Esophagus squamous epithelium (tissue), 5 donors: Measurements from ENCODE around the gene WRAP53. TPM values are rescaled to one million over a fixed set of nuclear protein-coding genes. Genes with fewer than 3 reads are reported as not detected.

ENCODE experiments used
- DNase-seq: peaks from one replicate; lab custom pipeline; 2025; lab: John Stamatoyannopoulos, UW
- H3K27ac ChIP-seq, 4 donors: fragments of 200-600 bp; sonication (generic); one replicate each; pipeline ENCODE4 v1.5.1; 2016 to 2019; ENCODE audit warnings: mild to moderate bottlenecking in 1 of 4
- H3K27me3 ChIP-seq, 4 donors: fragments of 200-600 bp; sonication (generic); 1 replicate in 3 of 4; 2 replicates in 1 of 4; pipeline versions ENCODE4 v1.5.1 to v1.6.0; 2017 to 2021; ENCODE audit warnings: antibody characterized with exemption in 1 of 4
- H3K36me3 ChIP-seq, 3 donors: fragments of 200-600 bp; sonication (generic); one replicate each; pipeline ENCODE4 v1.5.1; 2016 to 2019
- H3K4me1 ChIP-seq, 3 donors: fragments of 200-600 bp; sonication (generic); one replicate each; pipeline ENCODE4 v1.5.1; 2017 to 2019
- H3K4me3 ChIP-seq, 4 donors: fragments of 200-600 bp; sonication (generic); 1 replicate in 3 of 4; 2 replicates in 1 of 4; pipeline ENCODE4 v1.5.1; 2016 to 2019; ENCODE audit warnings: mild to moderate bottlenecking in 2 of 4, moderate library complexity in 1 of 4
- H3K9me3 ChIP-seq, 3 donors: fragments of 200-600 bp; sonication (generic); one replicate each; pipeline ENCODE4 v1.5.1; 2016 to 2019
- POLR2A ChIP-seq, 4 donors: fragments of 450-650 bp; IDR thresholded peaks; one replicate each; pipeline ENCODE4 v1.6.1; 2017; ENCODE audit warnings: antibody characterized with exemption in 4 of 4, mild to moderate bottlenecking in 4 of 4, moderate library complexity in 3 of 4
- WGBS, 2 donors: methylation state at CpG; one replicate each; pipeline ENCODE4 v1.1.5; 2018; 5-methylcytosine and 5-hydroxymethylcytosine counted together
- intact Hi-C: fragments of 100-400 bp; cut with DNase I; formaldehyde crosslinking; loops from one replicate; pipeline ENCODE4 v1.15.0; 2022
- total RNA-seq, 4 donors: library from RNA; depleted of rRNA; stranded (reverse); fragments of >200 nt; gene quantifications; one replicate each; pipeline ENCODE4 v1.1.0, GENCODE V29; 2016
- TF ChIP-seq, protein P1 (sequence below), 6 experiments: fragments of 450-650 bp in 4 of 6; fragments of 200-600 bp in 2 of 6; sonication (generic) in 2 of 6; IDR thresholded peaks; one replicate each; pipeline ENCODE4 v1.5.1; 2016 to 2019; ENCODE audit warnings: antibody characterized with exemption in 6 of 6, mild to moderate bottlenecking in 4 of 6, moderate library complexity in 4 of 6
- donor health status: DM: yes; HTN: yes; CAD: no.

Gene WRAP53
- total RNA-seq, 4 donors from 2014 or later: 3.5 to 6.0 (median 3.8) TPM

GRCh38 chr17:7667656-7668406 lies 20.4 kb upstream of the WRAP53 start:
- H3K27ac ChIP-seq: no peak overlapping the region
- H3K36me3 ChIP-seq: peaks cover 11 to 73% (median 36%) of the 10 kb centered on the region in 3 donors
- H3K4me3 ChIP-seq: no peak overlapping the region
- H3K27me3 ChIP-seq: no peaks in the 10 kb centered on the region
- H3K4me1 ChIP-seq: peaks cover 0 to 8% (median 0%) of the 10 kb centered on the region in 3 donors
- H3K9me3 ChIP-seq: no peaks in the 10 kb centered on the region
- DNase-seq: no peak
- intact Hi-C loops: no loop called here
- TF ChIP-seq POLR2A (IDR thresholded peaks at IDR 0.05): no peak
- TF ChIP-seq, protein P1, sequence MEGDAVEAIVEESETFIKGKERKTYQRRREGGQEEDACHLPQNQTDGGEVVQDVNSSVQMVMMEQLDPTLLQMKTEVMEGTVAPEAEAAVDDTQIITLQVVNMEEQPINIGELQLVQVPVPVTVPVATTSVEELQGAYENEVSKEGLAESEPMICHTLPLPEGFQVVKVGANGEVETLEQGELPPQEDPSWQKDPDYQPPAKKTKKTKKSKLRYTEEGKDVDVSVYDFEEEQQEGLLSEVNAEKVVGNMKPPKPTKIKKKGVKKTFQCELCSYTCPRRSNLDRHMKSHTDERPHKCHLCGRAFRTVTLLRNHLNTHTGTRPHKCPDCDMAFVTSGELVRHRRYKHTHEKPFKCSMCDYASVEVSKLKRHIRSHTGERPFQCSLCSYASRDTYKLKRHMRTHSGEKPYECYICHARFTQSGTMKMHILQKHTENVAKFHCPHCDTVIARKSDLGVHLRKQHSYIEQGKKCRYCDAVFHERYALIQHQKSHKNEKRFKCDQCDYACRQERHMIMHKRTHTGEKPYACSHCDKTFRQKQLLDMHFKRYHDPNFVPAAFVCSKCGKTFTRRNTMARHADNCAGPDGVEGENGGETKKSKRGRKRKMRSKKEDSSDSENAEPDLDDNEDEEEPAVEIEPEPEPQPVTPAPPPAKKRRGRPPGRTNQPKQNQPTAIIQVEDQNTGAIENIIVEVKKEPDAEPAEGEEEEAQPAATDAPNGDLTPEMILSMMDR (IDR thresholded peaks at IDR 0.05): no peak
- 60 to 73% methylated on average over 2 to 7 of the region's 10 CpGs for WGBS, 2 donors

- H3K4me1 ChIP-seq: peaks cover 0 to 8% (median 0%) of the 10 kb centered on the region in 3 donors
- H3K4me3 ChIP-seq: no peak overlapping the region
- 90 to 92% methylated on average over 3 to 4 of the region's 7 CpGs for WGBS, 2 donors
- peaks cover 13 to 80% (median 43%) of the 10 kb centered on the region in 3 donors for H3K36me3 ChIP-seq
- TF ChIP-seq, protein P1 (IDR thresholded peaks at IDR 0.05): no peak
- no peak for TF ChIP-seq POLR2A (IDR thresholded peaks at IDR 0.05)
- intact Hi-C loops: no loop called here
- H3K9me3 ChIP-seq: peaks cover 0 to 3% (median 3%) of the 10 kb centered on the region in 3 donors
- H3K27ac ChIP-seq: no peak overlapping the region
- no peak for DNase-seq
- no peaks in the 10 kb centered on the region for H3K27me3 ChIP-seq
Observed at GRCh38 chr17:7668482-7668881, 19.8 kb upstream of the WRAP53 start.

GRCh38 chr17:7673239-7673638 lies 15.0 kb upstream of the WRAP53 start:
- Histone ChIP-seq H3K4me1 (peaks cover 0 to 8% (median 0%) of the 10 kb centered on the region in 3 donors), H3K27ac (no peak overlapping the region), H3K36me3 (peaks cover 29 to 84% (median 65%) of the 10 kb centered on the region in 3 donors), H3K27me3 (no peaks in the 10 kb centered on the region), H3K9me3 (peaks cover 0 to 9% (median 7%) of the 10 kb centered on the region in 3 donors), H3K4me3 (no peak overlapping the region)
- 97 to 100% methylated on average over 2 of the region's 2 CpGs for WGBS, 2 donors
- no peak for DNase-seq
- TF ChIP-seq POLR2A (IDR thresholded peaks at IDR 0.05): no peak
- TF ChIP-seq, protein P1 (IDR thresholded peaks at IDR 0.05): peak in 3 of 6 experiments; percentile 19 to 61 (median 26)
- intact Hi-C loops: no loop called here

DNA sequence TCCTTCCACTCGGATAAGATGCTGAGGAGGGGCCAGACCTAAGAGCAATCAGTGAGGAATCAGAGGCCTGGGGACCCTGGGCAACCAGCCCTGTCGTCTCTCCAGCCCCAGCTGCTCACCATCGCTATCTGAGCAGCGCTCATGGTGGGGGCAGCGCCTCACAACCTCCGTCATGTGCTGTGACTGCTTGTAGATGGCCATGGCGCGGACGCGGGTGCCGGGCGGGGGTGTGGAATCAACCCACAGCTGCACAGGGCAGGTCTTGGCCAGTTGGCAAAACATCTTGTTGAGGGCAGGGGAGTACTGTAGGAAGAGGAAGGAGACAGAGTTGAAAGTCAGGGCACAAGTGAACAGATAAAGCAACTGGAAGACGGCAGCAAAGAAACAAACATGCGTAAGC lies 13.3 kb upstream of the WRAP53 start:
- TF ChIP-seq POLR2A (IDR thresholded peaks at IDR 0.05): no peak
- TF ChIP-seq, protein P1 (IDR thresholded peaks at IDR 0.05): no peak
- 67 to 89% methylated on average over 2 to 14 of the region's 14 CpGs for WGBS, 2 donors
- H3K27me3 ChIP-seq: no peaks in the 10 kb centered on the region
- no peaks in the 10 kb centered on the region for H3K4me1 ChIP-seq
- peaks cover 26 to 67% (median 61%) of the 10 kb centered on the region in 3 donors for H3K36me3 ChIP-seq
- H3K4me3 ChIP-seq: no peak overlapping the region
- intact Hi-C loops: no loop called here
- H3K9me3 ChIP-seq: peaks cover 0 to 9% (median 7%) of the 10 kb centered on the region in 3 donors
- no peak overlapping the region for H3K27ac ChIP-seq
- no peak for DNase-seq

- Histone ChIP-seq H3K36me3 (peaks cover 18 to 51% (median 46%) of the 10 kb centered on the region in 3 donors), H3K9me3 (peaks cover 0 to 9% (median 7%) of the 10 kb centered on the region in 3 donors), H3K4me1 (no peaks in the 10 kb centered on the region), H3K27ac (no peak overlapping the region), H3K4me3 (no peak overlapping the region), H3K27me3 (no peaks in the 10 kb centered on the region)
- intact Hi-C loops: no loop called here
- WGBS, 2 donors: 85 to 94% methylated on average over 2 to 5 of the region's 5 CpGs
- no peak for DNase-seq
- TF ChIP-seq, protein P1 (IDR thresholded peaks at IDR 0.05): no peak
- no peak for TF ChIP-seq POLR2A (IDR thresholded peaks at IDR 0.05)
Observed at GRCh38 chr17:7676533-7676932, 11.7 kb upstream of the WRAP53 start.
